ENCODE measurements around the gene FMNL2.

Gene FMNL2

GRCh38 chr2:152375174-152375573 lies 40.2 kb downstream of the FMNL2 start:
- H4K20me1 ChIP-seq (ENCODE audit: insufficient read depth, low read length), result no peaks in the 10 kb centered on the region
- H3K4me2 ChIP-seq (ENCODE audit: insufficient read depth, low read length), result no peak overlapping the region
- H3K27me3 ChIP-seq (ENCODE audit: insufficient read depth, low read length, poor library complexity), result no peaks in the 10 kb centered on the region
- no peak for TF ChIP-seq EZH2 (IDR thresholded peaks at IDR 0.05; ENCODE audit: borderline replicate concordance, low read depth, low read length, severe bottlenecking)
- no peak for TF ChIP-seq CTCF (IDR thresholded peaks at IDR 0.05; ENCODE audit: borderline replicate concordance, extremely low read depth, low read length, poor library complexity, severe bottlenecking)
- no peaks in the 10 kb centered on the region for H3K36me3 ChIP-seq (ENCODE audit: insufficient read depth, low read length)
- no peaks in the 10 kb centered on the region for H3K79me2 ChIP-seq (ENCODE audit: insufficient read depth, low read length)
- H3K27ac ChIP-seq (ENCODE audit: low read length), result no peak overlapping the region
- H3K4me3 ChIP-seq (ENCODE audit: low read depth in 1 of 2, low read length in 2 of 2), result no peak overlapping the region
- DNase-seq, result no peak
- no peak for ATAC-seq (ENCODE audit: insufficient read depth, low read depth)
- H3K4me1 ChIP-seq (ENCODE audit: insufficient read depth, low read length), result no peaks in the 10 kb centered on the region
- H2AFZ ChIP-seq (ENCODE audit: low read depth, low read length), result no peak overlapping the region
- H3K9ac ChIP-seq (ENCODE audit: low read depth, low read length), result no peak overlapping the region
- H3K9me3 ChIP-seq (ENCODE audit: insufficient read depth, low read length, severe bottlenecking), result no peaks in the 10 kb centered on the region

GRCh38 chr2:152376385-152376784 lies 41.4 kb downstream of the FMNL2 start:
- ATAC-seq (ENCODE audit: insufficient read depth, low read depth) (no peak), DNase-seq (no peak)
- Histone ChIP-seq H3K4me2 (ENCODE audit: insufficient read depth, low read length) (no peak overlapping the region), H3K4me3 (ENCODE audit: low read depth in 1 of 2, low read length in 2 of 2) (no peak overlapping the region), H3K9ac (ENCODE audit: low read depth, low read length) (no peak overlapping the region), H4K20me1 (ENCODE audit: insufficient read depth, low read length) (no peaks in the 10 kb centered on the region), H3K36me3 (ENCODE audit: insufficient read depth, low read length) (no peaks in the 10 kb centered on the region), H3K9me3 (ENCODE audit: insufficient read depth, low read length, severe bottlenecking) (no peaks in the 10 kb centered on the region), H3K4me1 (ENCODE audit: insufficient read depth, low read length) (no peaks in the 10 kb centered on the region), H3K27ac (ENCODE audit: low read length) (no peak overlapping the region), H3K27me3 (ENCODE audit: insufficient read depth, low read length, poor library complexity) (no peaks in the 10 kb centered on the region), H2AFZ (ENCODE audit: low read depth, low read length) (no peak overlapping the region), H3K79me2 (ENCODE audit: insufficient read depth, low read length) (no peaks in the 10 kb centered on the region)
- TF ChIP-seq EZH2 (IDR thresholded peaks at IDR 0.05; ENCODE audit: borderline replicate concordance, low read depth, low read length, severe bottlenecking) (no peak), CTCF (IDR thresholded peaks at IDR 0.05; ENCODE audit: borderline replicate concordance, extremely low read depth, low read length, poor library complexity, severe bottlenecking) (no peak)

DNA sequence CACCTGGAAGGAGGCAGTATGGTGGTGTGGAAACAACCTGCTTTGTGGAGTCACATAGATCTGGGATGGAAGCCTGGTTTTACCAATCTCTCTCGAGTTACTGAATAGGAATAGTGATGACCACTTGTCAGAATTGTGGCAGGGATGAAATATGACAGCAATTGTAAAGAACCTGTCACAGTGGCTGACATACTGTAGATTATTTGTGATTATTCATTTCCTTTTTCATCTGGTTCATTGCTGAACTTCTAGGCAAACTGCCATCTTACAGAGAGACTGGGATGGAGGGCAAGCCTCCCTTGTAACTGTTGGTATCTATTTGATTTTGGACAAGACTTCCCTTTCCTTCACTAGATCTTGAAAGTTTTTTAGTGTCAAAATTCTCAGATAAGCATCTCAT lies 42.0 kb downstream of the FMNL2 start:
- H3K4me2 ChIP-seq (ENCODE audit: insufficient read depth, low read length), result no peak overlapping the region
- ATAC-seq (ENCODE audit: insufficient read depth, low read depth), result no peak
- no peaks in the 10 kb centered on the region for H3K36me3 ChIP-seq (ENCODE audit: insufficient read depth, low read length)
- H3K79me2 ChIP-seq (ENCODE audit: insufficient read depth, low read length), result no peaks in the 10 kb centered on the region
- H3K4me3 ChIP-seq (ENCODE audit: low read depth in 1 of 2, low read length in 2 of 2), result no peak overlapping the region
- TF ChIP-seq EZH2 (IDR thresholded peaks at IDR 0.05; ENCODE audit: borderline replicate concordance, low read depth, low read length, severe bottlenecking) (no peak), CTCF (IDR thresholded peaks at IDR 0.05; ENCODE audit: borderline replicate concordance, extremely low read depth, low read length, poor library complexity, severe bottlenecking) (no peak)
- H3K9ac ChIP-seq (ENCODE audit: low read depth, low read length), result no peak overlapping the region
- no peak overlapping the region for H2AFZ ChIP-seq (ENCODE audit: low read depth, low read length)
- H3K9me3 ChIP-seq (ENCODE audit: insufficient read depth, low read length, severe bottlenecking), result no peaks in the 10 kb centered on the region
- no peak for DNase-seq
- no peaks in the 10 kb centered on the region for H4K20me1 ChIP-seq (ENCODE audit: insufficient read depth, low read length)
- no peaks in the 10 kb centered on the region for H3K27me3 ChIP-seq (ENCODE audit: insufficient read depth, low read length, poor library complexity)
- H3K4me1 ChIP-seq (ENCODE audit: insufficient read depth, low read length), result no peaks in the 10 kb centered on the region
- H3K27ac ChIP-seq (ENCODE audit: low read length), result no peak overlapping the region

DNA sequence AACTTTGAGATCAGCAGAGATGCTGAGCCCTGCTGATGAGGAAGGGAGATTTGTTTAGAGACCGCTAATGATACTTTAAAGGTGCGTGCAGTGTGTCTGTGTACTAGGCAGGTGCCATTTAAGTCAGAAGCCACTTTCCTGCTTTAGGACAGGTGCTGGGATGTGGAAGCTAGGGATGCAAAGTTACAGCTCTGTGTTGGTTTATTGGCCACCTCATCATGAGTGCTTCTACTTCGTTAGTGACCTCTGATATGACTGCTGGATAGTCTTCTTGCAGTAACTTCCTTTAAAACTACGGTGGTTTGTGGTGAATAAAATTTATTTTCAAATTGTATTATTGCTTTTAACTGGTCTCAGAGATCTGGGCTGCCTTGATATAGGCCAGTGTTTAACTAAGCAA lies 44.1 kb downstream of the FMNL2 start:
- TF ChIP-seq CTCF (IDR thresholded peaks at IDR 0.05; ENCODE audit: borderline replicate concordance, extremely low read depth, low read length, poor library complexity, severe bottlenecking) (no peak), EZH2 (IDR thresholded peaks at IDR 0.05; ENCODE audit: borderline replicate concordance, low read depth, low read length, severe bottlenecking) (no peak)
- DNase-seq (no peak), ATAC-seq (ENCODE audit: insufficient read depth, low read depth) (no peak)
- H3K4me3 ChIP-seq (ENCODE audit: low read depth in 1 of 2, low read length in 2 of 2), result no peak overlapping the region
- H3K4me2 ChIP-seq (ENCODE audit: insufficient read depth, low read length), result no peak overlapping the region
- H2AFZ ChIP-seq (ENCODE audit: low read depth, low read length), result no peak overlapping the region
- no peaks in the 10 kb centered on the region for H3K36me3 ChIP-seq (ENCODE audit: insufficient read depth, low read length)
- no peaks in the 10 kb centered on the region for H4K20me1 ChIP-seq (ENCODE audit: insufficient read depth, low read length)
- no peaks in the 10 kb centered on the region for H3K79me2 ChIP-seq (ENCODE audit: insufficient read depth, low read length)
- H3K9ac ChIP-seq (ENCODE audit: low read depth, low read length), result no peak overlapping the region
- no peaks in the 10 kb centered on the region for H3K9me3 ChIP-seq (ENCODE audit: insufficient read depth, low read length, severe bottlenecking)
- H3K27me3 ChIP-seq (ENCODE audit: insufficient read depth, low read length, poor library complexity), result no peaks in the 10 kb centered on the region
- no peak overlapping the region for H3K27ac ChIP-seq (ENCODE audit: low read length)
- no peaks in the 10 kb centered on the region for H3K4me1 ChIP-seq (ENCODE audit: insufficient read depth, low read length)
